IPS-20b (cell line): ENCODE data around the gene BCAS3.

Experiments
- H3K27ac ChIP-seq: one replicate; pipeline ENCODE4 v1.5.1; 2013; ENCODE audit warnings: low read length
- H3K27me3 ChIP-seq: 2 replicates; pipeline ENCODE4 v1.6.1; 2013; ENCODE audit warnings: mild to moderate bottlenecking, low read length, inconsistent platforms; ENCODE audit not compliant: insufficient read depth
- H3K36me3 ChIP-seq: 2 replicates; pipeline ENCODE4 v1.6.1; 2013; ENCODE audit warnings: low read depth, mild to moderate bottlenecking, inconsistent platforms, low read length, moderate library complexity; ENCODE audit not compliant: insufficient read depth
- H3K4me1 ChIP-seq: 2 replicates; pipeline ENCODE4 v1.6.1; 2013; ENCODE audit warnings: mild to moderate bottlenecking, control low read depth, inconsistent platforms, low read length, moderate library complexity; ENCODE audit not compliant: insufficient read depth
- H3K4me3 ChIP-seq: 2 replicates; pipeline ENCODE4 v1.5.1; 2013; ENCODE audit warnings: mild to moderate bottlenecking, low read length, inconsistent platforms
- H3K9ac ChIP-seq: 2 replicates; pipeline ENCODE4 v1.6.1; 2013; ENCODE audit warnings: low read depth, mild to moderate bottlenecking, inconsistent platforms, low read length, moderate library complexity
- H3K9me3 ChIP-seq: 2 replicates; pipeline ENCODE4 v1.6.1; 2013; ENCODE audit warnings: mild to moderate bottlenecking, low read depth, low read length, inconsistent platforms; ENCODE audit not compliant: insufficient read depth

The BCAS3 gene

GRCh38 chr17:61076621-61077031 lies 399.0 kb downstream of the BCAS3 start:
- Histone ChIP-seq H3K4me1 (no peaks in the 10 kb centered on the region), H3K27me3 (no peaks in the 10 kb centered on the region), H3K9ac (no peak overlapping the region), H3K27ac (no peak overlapping the region), H3K9me3 (no peaks in the 10 kb centered on the region), H3K36me3 (no peaks in the 10 kb centered on the region), H3K4me3 (no peak overlapping the region)

DNA sequence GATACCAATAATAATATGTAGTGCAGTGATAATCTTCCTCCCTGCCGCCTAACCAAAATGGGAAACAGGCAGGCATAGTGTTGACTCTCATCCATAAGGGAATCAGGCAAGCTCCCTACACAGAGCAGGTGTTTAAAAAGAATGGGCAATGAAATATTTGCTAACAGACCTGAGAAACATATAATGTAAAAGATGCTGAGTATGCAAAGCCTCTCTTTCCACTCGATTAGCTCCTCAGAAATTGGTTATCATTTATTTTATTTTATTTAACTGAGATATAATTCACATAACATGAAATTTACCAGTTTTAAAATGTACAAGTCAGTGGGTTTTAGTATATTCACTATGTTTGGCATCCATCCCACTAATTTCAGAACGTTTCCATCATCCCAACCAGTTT lies 404.3 kb downstream of the BCAS3 start:
- H3K4me3 ChIP-seq = no peak overlapping the region
- H3K27ac ChIP-seq = no peak overlapping the region
- H3K36me3 ChIP-seq = no peaks in the 10 kb centered on the region
- H3K9ac ChIP-seq = no peak overlapping the region
- no peaks in the 10 kb centered on the region for H3K27me3 ChIP-seq
- H3K9me3 ChIP-seq = no peaks in the 10 kb centered on the region
- H3K4me1 ChIP-seq = no peaks in the 10 kb centered on the region

- Histone ChIP-seq H3K4me3 (no peak overlapping the region), H3K9ac (no peak overlapping the region)
Observed at GRCh38 chr17:61084260-61084659, 406.6 kb downstream of the BCAS3 start.

DNA sequence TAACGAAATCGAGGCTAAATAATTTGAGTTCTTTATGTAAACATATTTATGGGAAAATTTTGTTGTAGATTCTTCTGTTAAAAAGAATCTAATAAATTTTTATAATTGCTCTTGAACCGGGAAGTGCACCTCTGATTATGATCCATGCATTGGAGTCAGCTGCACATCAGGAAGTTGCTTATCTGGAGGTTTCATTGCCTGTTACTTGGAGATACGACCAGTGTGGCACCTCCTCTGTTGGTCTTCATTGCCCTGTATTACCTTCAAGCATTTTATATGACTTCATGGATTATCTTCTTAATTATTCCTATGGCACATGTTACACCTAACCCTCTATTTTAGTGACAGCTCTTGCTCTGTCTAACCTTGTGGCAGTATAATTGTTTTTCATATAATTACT lies 409.4 kb downstream of the BCAS3 start:
- Histone ChIP-seq H3K27ac (no peak overlapping the region), H3K4me1 (no peaks in the 10 kb centered on the region), H3K4me3 (no peak overlapping the region), H3K9ac (no peak overlapping the region), H3K9me3 (peaks cover 4% of the 10 kb centered on the region; the same call in 1 of the 2 replicates), H3K27me3 (no peaks in the 10 kb centered on the region), H3K36me3 (no peaks in the 10 kb centered on the region)

More at GRCh38 chr17:61084260-61084659, 406.6 kb downstream of the BCAS3 start:
- Histone ChIP-seq H3K36me3 (no peaks in the 10 kb centered on the region), H3K9me3 (no peaks in the 10 kb centered on the region), H3K27me3 (no peaks in the 10 kb centered on the region), H3K27ac (no peak overlapping the region), H3K4me1 (no peaks in the 10 kb centered on the region)

- no peak overlapping the region for H3K9ac ChIP-seq
- no peaks in the 10 kb centered on the region for H3K27me3 ChIP-seq
- H3K27ac ChIP-seq = no peak overlapping the region
Observed at GRCh38 chr17:61088556-61088955, 410.9 kb downstream of the BCAS3 start.

GRCh38 chr17:61091096-61091495 lies 413.4 kb downstream of the BCAS3 start:
- H3K27me3 ChIP-seq = no peaks in the 10 kb centered on the region
- no peak overlapping the region for H3K4me3 ChIP-seq
- no peaks in the 10 kb centered on the region for H3K4me1 ChIP-seq
- no peaks in the 10 kb centered on the region for H3K36me3 ChIP-seq
- peaks cover 10% of the 10 kb centered on the region; the same call in 1 of the 2 replicates for H3K9me3 ChIP-seq
- no peak overlapping the region for H3K27ac ChIP-seq
- no peak overlapping the region for H3K9ac ChIP-seq

More at GRCh38 chr17:61088556-61088955, 410.9 kb downstream of the BCAS3 start:
- Histone ChIP-seq H3K4me1 (no peaks in the 10 kb centered on the region), H3K36me3 (no peaks in the 10 kb centered on the region), H3K9me3 (peaks cover 10% of the 10 kb centered on the region; the same call in 1 of the 2 replicates), H3K4me3 (no peak overlapping the region)

DNA sequence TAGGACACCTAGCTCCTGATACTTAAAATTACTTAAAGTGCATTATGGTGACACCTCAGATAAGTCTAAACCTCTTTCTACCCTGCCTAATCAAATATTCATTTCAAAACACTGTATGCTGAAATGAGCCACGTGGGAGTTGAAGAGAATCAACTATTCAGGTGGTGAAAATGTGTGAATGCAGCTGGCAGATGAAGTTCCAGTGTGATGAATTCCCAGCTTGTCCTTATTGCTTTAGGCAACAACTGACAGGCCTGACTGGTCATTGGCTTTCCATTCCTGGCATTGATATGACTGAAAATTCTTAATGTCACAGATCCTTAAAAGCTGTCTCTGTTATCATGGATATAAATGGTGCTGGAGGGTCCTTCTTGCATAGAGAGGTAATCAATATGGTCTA lies 420.1 kb downstream of the BCAS3 start:
- no peaks in the 10 kb centered on the region for H3K9me3 ChIP-seq
- H3K27ac ChIP-seq = no peak overlapping the region
- no peak overlapping the region for H3K4me3 ChIP-seq
- H3K36me3 ChIP-seq = no peaks in the 10 kb centered on the region
- H3K9ac ChIP-seq = no peak overlapping the region
- H3K4me1 ChIP-seq = no peaks in the 10 kb centered on the region
- no peaks in the 10 kb centered on the region for H3K27me3 ChIP-seq

- Histone ChIP-seq H3K27ac (no peak overlapping the region), H3K27me3 (no peaks in the 10 kb centered on the region), H3K4me1 (no peaks in the 10 kb centered on the region), H3K4me3 (no peak overlapping the region), H3K36me3 (no peaks in the 10 kb centered on the region), H3K9me3 (no peaks in the 10 kb centered on the region), H3K9ac (no peak overlapping the region)
Observed at GRCh38 chr17:61106354-61106753, 428.7 kb downstream of the BCAS3 start.

- Histone ChIP-seq H3K27ac (no peak overlapping the region), H3K27me3 (no peaks in the 10 kb centered on the region), H3K9ac (no peak overlapping the region), H3K36me3 (no peaks in the 10 kb centered on the region), H3K4me1 (no peaks in the 10 kb centered on the region), H3K4me3 (no peak overlapping the region), H3K9me3 (peaks cover 6% of the 10 kb centered on the region; the same call in 1 of the 2 replicates)
Observed at GRCh38 chr17:61116577-61116976, 438.9 kb downstream of the BCAS3 start.

DNA sequence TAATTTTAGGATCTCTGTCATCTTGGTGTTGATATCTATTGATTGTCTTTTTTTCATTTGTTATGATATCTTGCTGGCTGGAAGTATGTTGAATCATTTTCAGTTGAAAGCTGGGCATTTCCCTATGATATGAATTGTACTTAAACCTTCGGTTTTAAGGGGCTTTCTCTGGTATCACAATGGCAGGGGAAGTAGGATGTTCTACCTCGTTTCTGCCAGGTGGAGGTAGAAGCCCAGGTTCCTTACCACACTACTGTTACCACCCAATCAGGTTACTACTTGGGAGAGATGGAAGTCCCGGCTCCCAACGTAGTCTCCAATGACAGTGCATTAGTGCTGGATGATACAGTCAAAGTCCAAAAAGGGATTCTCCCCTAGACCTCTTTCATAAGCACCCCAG lies 440.3 kb downstream of the BCAS3 start:
- Histone ChIP-seq H3K27me3 (no peaks in the 10 kb centered on the region), H3K9ac (no peak overlapping the region), H3K27ac (no peak overlapping the region), H3K4me1 (no peaks in the 10 kb centered on the region), H3K36me3 (no peaks in the 10 kb centered on the region), H3K9me3 (peaks cover 6% of the 10 kb centered on the region; the same call in 1 of the 2 replicates), H3K4me3 (no peak overlapping the region)

DNA sequence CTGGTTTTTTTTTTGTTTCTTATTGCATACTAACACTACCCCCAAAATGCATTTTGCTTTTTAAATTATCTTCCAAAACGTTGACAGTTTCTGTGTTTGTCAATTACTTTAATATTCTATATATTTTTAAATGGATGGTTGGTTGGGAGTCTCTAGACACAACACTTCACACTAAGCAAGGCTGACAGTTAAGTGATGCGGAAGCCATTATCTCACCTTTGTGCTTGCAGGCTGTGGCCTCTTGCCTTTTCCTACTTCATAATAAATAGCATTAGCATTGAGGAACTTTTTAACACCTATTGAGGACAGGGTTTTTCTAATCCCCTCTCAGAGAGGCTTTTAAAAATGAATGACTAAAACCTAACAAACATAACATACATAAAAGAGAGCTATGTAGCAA lies 441.2 kb downstream of the BCAS3 start:
- Histone ChIP-seq H3K9ac (no peak overlapping the region), H3K27me3 (no peaks in the 10 kb centered on the region), H3K4me3 (no peak overlapping the region), H3K9me3 (peaks cover 6% of the 10 kb centered on the region; the same call in 1 of the 2 replicates), H3K4me1 (no peaks in the 10 kb centered on the region), H3K27ac (no peak overlapping the region), H3K36me3 (no peaks in the 10 kb centered on the region)

DNA sequence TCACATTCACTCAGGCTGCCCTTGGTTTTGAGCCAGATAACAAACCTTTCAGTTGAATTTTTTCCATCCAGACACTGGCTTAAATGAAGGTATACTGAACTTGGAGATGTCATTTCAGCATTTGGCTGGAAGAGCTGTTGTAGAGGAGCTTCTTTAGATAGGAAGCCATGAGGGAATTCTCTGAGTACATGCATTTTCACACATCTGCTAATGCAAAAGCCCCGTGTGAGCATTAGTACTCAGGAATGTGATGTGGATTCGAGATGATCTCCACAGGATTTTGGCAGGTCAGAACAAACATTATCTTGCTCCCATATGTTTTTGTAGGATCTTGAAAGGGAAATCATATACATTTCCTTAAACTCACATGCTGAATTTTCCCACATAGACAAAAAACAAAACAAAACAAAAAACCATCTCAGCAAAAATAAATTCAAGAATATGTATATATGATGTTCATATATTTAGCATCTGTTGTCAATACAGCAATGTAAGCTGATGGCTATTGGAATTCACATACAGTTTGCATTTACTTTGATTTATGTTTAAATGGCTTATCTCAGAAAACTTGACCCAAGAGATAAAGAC lies 444.8 kb downstream of the BCAS3 start:
- Histone ChIP-seq H3K9me3 (no peaks in the 10 kb centered on the region), H3K36me3 (no peaks in the 10 kb centered on the region), H3K27me3 (no peaks in the 10 kb centered on the region), H3K9ac (no peak overlapping the region), H3K4me1 (no peaks in the 10 kb centered on the region), H3K27ac (no peak overlapping the region), H3K4me3 (no peak overlapping the region)
